Skin of body (tissue), 2 donors: ENCODE data around the gene GPSM1. TPM values are rescaled to one million over a fixed set of nuclear protein-coding genes. Genes with fewer than 3 reads are reported as not detected.
"Not testable (repeated sequence)": the region's sequence is repeated elsewhere in the genome, so short reads cannot be mapped to it uniquely, and the experiment has no call there.

Source experiments
- DNase-seq: peaks from one replicate; lab custom pipeline; 2025; lab: John Stamatoyannopoulos, UW
- total RNA-seq: library from RNA; depleted of rRNA; stranded (reverse); fragments of >200 nt; gene quantifications from one replicate; pipeline ENCODE4 v1.2.3, GENCODE V29; 2014

Gene GPSM1
- total RNA-seq, 1 donor from 2014 or later: 18.6 TPM

DNA sequence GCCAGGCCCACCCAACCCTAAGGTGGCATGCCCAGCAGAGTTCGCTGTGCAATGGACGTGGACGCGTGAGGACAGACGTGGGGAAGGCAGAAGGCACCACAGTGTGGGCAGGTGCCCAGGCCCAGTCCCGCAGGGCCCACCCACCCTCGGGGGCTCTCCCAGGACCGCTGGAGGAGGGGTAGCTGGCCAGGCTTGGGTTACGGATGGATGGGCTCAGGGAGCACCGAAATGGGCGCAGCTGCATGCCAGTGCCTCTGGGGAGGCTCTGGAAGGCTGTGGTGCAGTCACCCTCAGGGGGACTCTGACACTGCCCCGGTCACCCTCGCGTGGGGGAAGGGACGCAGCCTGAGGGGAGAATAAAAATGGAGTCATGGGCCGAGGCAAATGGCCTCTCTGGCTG, 9.6 kb upstream of the GPSM1 start:
- no peak for DNase-seq

DNA sequence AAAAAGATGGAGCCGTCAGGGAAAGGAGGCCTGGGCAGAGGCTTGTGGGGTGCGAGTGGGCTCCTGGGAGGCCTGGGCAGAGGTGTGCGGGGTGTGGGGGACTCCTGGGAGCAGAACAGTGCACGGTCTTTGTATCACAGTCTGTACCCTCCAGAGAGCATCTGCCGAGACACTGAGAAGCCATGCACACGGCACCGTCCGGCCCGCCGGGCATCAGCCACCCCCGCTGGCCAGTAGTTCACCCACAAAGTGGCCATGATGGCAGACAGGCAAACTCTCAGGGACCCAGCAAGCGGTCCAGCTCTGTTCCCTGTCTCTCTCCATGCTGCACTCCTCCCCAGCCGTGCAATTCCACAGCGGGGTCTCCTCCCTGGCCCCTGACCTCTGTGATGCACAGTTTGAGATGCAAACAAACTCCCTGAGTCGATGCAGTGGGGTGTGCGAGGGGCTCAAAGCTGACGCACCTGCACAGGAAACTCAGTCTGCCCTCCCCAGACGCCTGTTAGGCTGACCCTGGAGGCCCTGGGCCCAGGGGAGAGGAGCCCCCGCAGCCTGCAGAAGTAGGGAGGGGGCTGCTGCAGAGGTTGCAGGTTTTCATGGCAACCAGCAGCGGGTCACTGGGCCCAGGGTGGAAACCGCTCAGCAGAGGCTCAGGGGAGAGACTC, 9.1 kb upstream of the GPSM1 start:
- DNase-seq: no peak

DNA sequence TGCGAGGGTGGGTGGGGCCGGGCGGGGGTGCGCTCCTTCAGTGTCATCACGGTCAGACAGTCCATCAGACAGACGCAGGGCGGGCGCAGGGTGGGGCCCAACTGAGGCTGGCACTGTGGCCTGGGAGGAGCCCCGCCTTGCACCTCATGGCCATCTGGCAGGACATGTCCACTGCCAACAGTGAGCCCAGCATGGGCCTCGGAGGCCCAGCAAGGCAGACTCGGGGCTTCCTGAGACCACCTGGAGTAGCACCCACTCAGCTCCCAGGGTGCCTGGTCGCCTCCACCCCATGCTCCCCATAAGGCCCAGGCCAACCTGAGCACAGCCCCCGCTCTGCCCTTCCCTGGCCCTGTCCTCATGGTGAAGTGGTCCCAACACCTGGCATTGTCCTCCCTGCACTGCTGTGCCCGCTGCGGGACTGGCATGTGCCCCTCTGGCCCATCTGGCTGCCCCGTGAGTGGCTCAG, 8.5 kb upstream of the GPSM1 start:
- no peak for DNase-seq

DNA sequence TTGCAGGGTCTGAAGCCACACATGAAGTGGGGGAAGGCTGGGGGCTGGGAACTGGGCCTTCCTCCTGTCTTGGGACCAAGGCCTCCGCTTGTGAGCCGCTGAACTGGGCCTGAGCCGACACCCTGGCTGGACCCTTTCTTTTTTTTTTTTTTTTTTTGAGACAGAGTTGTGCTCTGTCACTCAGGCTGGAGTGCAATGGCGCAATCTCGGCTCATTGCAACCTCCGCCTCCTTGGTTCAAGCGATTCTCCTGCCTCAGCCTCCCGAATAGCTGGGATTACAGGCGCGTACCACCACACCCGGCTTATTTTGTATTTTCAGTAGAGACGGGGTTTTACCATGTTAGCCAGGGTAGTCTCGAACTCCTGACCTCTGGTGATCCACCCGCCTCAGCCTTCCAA, 8.1 kb upstream of the GPSM1 start:
- not testable (repeated sequence) for DNase-seq

DNA sequence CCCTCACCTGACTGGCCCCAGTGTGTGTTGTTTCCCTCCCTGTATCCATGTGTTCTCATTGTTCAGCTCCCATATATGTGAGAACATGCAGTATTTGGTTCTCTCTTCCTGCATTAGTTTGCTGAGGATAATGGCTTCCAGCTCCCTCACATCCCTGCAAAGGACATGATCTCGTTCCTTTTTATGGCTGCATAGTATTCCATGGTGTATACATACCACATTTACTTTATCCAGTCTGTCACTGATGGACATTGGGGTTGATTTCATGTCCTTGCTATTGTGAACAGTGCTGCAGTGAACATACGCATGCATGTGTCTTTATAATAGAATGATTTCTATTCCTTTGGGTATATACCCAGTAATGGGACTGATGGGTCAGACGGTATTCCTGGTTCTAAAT, 7.4 kb upstream of the GPSM1 start:
- DNase-seq: not testable (repeated sequence)

DNA sequence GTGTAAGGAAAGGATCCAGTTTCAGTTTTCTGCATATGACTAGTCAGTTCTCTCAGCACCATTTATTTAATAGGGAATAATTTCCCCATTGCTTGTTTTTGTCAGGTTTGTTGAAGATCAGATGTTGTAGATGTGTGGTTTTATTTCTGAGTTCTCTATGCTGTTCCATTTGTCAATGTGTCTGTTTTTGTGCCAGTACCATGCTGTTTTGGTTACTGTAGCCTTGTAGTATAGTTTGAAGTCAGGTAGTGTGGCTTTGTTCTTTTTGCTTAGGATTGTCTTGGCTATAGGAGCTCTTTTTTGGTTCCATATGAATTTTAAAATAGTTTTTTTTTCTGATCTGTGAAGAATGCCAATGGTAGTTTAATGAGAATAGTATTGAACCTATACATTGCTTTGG, 6.4 kb upstream of the GPSM1 start:
- DNase-seq: not testable (repeated sequence)

DNA sequence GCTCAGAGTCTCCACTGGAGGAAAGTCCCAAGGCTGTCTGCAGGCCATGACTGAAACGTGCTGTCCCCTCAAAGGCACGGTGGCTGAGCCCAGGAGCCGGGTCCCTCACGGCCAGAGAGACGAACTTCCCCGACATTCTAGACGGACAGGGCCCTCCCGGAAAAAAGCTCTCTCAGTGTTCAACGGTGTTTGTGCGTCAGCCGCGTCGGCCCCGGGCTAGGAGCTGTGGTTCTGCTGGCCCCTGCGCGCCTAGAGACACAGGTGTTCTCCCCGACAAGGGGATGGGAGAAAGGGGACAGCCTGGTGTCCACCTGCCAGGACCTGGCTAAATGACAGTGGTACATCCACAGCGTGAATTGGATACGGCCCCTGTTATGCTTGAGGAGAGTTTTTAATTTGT, 5.8 kb upstream of the GPSM1 start:
- DNase-seq: no peak

DNA sequence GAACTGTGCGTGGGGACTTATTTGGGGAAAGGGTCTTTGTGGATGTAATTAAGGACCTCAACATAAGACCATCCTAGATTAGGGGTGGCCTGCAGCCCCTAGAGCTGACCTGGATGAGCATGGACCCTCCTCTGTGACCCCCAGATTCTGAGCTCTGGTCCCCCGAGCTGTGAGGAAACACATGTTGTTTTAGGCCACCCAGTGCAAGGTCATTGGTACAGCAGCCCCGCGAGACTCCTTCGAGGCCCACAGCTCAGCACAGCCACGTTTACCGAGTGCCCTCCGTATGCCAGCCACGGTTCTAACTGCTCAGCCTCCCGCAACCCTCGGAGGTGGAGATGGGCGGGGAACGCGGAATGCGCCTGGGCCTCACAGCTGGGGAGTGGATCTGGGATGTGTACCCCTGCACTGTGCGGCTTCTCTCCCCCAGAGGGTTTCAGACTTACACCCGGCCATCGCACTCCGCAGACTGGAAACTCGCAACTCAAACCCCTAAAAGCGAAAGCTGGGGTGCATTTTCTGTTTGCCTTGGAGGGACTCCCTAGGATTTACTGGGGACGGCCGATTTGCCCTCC, 4.5 kb upstream of the GPSM1 start:
- no peak for DNase-seq

DNA sequence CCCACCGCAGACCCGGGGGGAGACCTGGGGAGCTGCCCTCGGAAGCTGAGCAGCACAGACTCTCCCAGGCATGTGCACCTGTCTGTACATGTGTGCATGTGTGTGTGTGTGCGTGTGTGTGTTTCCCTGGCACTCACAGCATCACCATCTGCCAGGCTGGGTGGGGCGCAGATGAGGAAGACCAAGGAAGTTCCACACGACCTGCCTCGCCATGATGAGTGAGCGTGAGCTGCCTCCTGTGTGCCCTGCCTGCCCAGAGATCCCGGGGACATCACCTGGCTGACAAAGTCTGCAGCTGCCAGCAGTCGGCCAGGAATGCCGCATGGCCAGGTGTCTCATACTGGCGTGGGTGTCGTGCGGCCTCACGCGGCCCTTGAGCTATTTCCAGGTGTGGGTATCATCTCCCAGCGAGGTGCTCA, 4.0 kb upstream of the GPSM1 start:
- no peak for DNase-seq

DNA sequence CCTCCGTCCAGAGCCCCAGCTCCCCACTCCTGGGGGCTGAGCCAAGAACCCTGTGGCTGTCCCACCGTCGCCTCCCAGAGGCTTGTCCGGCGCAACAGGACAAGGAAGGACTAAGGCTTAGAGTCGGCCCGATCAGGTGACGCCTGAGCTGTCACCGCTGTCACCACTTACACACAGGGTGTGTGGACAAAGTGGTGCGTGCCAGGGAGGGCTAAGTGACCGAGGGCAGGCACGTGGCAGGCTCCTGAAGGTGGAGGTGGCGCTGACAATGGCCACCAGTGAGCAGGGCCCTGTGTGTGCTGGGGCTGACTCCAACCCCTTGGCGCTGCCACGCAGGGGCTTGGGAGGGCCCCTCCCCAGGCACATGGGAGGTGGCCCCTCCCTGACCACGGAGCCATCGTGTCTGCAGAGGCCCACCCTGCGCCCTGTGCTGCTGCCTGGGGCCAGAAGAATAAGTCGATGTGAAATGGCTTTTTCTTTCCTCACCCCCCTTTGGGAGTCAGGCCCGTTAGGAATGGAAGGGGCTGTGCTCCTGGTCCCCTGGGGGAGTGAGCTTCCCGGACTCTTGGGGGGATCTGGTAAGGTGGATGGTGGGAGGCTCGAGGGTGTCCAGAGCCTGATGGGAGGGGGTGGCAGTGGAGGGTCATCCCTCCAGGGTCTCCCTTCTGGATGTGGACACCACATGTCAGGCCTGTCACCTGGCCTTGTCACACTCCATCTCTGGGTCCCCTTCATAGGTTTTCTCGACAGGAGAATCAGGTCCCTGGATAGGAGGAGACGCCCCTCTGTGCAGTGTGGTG, 2.6 kb upstream of the GPSM1 start:
- no peak for DNase-seq

DNA sequence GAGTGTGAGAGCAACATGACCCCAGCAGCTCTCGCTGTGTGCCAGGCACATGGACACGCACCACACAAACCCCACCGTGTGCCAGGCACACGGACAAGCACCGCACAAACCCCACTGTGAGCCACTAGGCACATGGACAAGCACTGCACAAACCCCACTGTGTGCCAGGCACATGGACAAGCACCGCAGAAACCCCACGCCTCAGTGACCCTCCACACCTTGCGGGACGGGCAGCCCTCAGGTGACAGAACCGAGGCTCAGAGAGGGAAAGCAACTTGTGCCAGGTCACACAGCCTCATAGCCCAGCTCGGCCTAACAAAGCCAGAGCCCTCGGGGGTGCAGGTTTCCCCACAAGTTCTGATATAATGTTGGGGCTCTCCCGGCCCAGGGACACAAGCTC, 2.0 kb upstream of the GPSM1 start:
- DNase-seq: no peak

DNA sequence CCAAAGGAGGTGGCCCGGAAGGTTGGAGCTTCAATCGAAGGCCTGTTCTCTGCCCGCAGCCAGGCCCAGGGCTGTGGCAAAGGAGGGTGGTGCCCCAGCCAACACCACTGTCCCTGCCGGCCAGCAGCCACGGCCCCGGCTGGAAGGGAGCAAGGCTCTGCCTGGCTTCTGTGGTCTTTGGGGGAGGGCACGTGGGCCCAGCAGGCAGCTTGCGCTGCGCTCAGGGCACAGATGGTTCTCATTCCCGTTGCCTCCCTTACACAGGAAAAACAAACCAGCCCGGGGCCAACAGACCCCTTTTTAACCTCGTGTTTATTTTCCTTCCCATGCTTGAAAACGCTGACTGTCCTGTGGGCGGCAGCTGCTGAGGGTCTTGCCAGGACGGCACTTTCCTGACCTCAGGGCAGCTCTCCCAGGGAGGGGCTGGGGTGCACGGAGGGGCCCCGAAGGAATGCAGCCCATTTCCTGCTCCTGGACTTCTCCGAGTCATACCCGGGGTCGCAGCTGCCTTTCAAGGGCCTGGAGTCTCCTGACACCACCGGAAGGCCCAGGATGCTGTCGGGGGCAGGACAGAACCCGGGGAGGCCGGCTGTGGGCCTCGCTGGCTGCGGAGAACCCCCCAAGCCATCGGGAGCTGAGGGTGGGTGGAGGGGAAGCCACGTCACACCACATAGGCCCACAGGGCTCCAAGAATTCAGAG, 1.1 kb upstream of the GPSM1 start:
- DNase-seq: peak; percentile 69

DNA sequence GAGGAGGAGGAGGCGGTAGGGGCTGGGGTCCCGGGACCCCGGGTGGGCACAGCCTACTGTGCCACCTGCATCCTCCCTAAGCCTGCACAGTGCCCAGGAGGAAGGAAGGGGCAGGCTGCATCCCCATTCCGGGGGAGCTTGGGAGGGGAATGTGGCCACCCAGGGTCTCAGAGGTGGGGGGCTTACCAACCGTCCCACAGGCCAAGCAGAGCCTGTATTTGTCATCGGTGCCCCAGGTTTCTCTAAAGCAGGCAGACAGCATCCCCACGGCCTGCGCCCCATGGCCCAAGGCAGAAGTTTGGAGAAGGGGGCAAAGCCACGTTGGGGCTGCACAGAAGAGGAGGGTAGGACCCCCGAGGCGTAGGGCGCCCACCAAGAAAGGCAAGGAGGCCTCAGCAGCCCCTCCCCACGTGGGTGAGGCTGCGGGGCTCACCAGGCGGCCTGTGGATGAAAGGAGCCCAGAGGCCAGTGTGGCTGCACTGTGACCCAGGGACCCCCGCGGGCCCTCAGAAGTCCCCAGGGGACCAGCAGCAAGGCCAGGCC, 507 bp upstream of the GPSM1 start:
- DNase-seq: no peak

DNA sequence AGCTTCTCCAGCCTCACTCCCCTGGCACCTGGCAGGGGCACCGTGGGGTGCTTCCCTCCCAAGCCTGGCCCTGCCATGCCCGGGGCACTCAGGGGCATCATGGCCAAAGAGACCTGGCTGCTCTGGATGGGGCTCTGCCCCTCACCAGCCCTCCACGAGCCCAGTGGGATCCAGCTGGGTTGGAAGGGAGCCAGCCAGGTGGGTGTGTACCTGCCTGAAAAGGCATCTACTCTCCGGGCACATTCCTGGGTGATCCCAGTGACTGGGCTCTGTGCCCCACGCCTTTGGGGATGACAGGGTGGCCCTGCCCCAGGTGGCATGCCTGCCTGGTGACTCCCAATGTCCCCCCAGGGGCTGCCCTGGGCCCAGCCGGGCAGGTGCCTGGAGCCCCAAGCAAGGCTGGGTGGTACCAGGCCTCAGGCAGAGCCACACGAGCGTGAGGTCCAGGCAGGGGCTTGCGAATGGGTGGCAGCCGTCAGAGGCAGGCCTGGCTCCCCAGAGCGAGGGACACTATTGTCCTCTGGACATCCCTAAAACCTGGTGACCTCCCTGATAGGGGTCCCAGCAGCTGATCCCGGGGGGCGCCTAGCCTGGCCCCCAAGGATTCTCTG, 777 bp downstream of the GPSM1 start:
- no peak for DNase-seq

DNA sequence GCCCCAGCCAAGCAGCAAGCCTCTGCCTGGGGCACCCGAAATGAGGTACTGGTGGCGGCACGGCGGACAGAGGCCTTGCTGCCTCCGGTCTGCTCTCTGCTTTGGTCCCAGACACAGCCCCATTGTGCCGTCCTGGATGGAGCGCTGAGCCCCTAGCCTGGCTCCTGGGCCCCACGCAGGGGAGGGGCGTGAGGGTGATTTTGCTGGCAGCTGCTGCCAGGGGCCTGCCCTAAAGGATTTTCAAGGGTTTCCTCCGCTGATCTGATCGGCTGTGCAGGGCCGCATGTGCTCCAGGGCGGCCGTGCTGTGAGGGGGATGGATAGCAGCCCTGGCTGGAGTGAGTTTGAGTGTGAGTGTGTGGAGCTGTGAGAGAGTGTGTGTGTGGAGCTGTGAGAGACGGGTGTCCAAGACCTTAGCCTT, 1.3 kb downstream of the GPSM1 start:
- peak; percentile 35 for DNase-seq

DNA sequence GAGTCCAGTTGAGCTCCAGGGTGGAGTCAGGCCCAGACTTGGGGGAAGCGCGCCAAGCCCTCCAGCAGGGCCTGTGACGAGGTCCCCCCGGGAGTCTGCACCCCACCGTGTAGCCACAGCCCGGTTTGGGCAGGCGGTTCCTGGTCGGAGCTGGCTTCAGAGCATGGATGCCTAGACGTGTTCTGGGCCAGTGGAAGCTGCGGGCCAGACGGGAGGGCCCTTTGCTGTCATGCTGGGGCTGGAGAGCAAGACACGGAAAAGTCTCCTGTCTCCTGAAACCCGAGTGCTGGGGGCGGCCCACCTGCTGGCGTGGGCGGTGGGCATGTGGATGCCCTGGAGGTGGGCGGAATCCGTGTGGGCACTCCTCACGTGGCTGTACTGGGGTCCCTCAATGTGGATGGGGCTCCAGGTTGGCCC, 1.9 kb downstream of the GPSM1 start:
- no peak for DNase-seq

DNA sequence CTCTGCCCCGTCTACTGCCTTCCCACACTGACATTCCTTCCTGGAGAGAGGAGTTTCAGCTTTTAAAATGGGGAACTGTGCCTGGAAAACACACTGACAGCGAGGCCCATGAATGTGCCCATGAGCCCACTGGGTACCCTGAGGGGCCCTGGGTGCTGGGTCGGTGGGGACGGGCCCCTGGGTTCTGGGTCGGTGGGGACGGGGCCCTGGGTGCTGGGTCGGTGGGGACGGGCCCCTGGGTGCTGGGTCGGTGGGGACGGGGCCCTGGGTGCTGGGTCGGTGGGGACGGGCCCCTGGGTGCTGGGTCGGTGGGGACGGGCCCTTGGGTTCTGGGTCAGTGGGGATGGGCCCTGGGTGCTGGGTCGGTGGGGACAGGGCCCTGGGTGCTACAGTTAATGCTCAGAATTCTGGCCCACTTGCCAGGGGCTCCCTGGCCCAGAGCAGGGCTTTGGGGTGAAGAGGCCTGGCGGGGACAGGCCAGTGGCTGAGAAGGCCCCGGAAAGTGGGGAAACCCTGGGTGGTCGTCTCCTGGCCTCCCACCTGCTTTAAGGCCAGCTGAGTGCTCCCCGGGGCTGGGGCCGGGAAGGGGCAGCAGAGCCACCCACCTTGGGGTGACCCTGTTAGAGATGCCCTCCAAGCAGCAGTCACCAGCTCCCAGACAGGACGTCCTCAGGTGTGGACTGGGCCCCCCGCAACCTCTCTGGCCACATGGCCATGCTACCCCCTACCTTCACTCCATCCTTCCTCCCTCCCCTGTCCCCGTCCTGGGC, 2.5 kb downstream of the GPSM1 start:
- DNase-seq: no peak

DNA sequence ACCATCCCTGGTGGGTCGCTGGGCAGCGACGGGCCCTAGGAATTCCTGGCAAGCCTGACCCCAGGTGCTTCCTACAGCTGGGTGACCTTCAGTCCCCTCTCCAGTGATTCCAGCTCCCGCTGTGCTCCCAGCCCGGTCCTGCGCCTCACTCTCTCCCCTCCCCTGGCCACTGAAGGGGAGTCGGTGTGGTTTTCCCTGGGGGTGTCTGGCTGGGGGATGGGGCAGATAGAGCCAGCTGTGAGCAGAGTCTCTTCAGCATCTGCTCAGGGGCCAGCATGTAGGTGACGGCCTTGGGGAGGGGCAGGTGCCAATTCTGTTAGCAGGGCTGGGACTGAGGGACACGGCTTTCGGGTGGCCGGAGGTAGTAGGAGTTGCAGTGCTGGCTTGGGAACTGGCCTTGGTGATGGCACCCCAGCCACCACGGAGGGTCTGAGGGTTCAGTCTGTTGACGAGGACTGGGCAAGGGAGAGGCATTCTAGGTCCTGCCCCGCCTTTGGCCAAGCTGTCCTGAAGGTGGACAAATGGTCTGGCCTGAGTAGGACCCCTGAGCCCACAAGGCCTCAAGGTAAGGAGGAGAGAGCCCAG, 3.2 kb downstream of the GPSM1 start:
- DNase-seq: no peak

DNA sequence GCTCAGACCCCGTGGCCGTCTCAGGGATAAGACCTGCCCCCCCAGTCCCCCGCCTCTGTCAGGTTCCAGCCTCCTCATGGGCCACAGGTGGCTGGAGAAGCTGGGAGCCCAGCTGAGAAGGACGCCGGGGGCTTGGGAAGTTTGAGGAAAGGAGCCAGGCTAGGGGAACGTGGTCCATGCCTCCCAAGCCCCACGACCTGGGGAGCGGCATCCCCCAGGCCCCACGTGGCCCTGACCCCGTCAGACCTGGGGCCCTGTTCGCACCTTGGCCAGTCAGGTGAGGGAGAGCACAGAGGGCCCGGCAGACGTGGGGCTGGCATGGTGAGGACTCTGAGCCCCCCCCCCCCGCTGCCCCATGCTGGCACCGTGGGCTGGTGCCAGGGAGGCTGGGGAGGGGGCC, 3.7 kb downstream of the GPSM1 start:
- no peak for DNase-seq
